ENCODE measurements around the gene SSR4.

Gene SSR4

DNA sequence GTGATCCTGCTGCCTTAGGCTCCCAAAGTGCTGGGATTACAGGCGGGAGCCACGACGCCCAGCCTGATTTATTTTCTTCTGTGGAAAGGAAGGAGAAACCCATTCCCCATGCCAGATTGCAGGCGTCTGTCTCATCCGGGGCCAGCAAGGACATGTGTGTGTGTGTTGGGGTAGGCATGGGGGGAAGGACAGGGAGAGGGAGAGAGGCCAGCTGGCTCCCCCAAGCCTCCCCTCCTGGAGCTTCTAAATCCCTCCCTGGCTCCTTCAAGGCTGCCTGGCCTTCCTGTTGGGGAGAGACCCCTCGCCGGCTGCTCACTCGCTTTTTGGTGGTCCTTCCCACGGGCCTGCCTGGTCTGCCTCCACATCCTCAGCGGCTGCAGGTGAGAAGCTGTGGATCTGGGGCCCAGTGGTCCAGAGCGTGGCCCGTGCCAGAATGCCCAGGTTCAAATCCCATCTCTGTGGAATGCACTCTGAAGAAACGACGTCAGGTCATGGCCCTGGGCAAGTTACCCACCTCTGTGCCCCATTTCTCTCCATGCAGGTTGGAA lies 31.8 kb upstream of the SSR4 start:
- Histone ChIP-seq H3K9me3 (replicated peaks in 1 of 11) (peaks cover 0 to 22% (median 0%) of the 10 kb centered on the region in 11 experiments; a peak in 6 of 22 replicates), H3K4me3 (no peak overlapping the region), H3K4me2 (no peak overlapping the region), H3K4me1 (peaks cover 48 to 61% (median 57%) of the 10 kb centered on the region in 10 experiments), H3K36me3 (no peaks in the 10 kb centered on the region), H4K20me1 (peaks cover 0 to 45% (median 20%) of the 10 kb centered on the region in 11 experiments; a peak in 11 of 22 replicates), H3K9ac (no peak overlapping the region), H3K27ac (no peak overlapping the region), H3K27me3 (peaks cover 32 to 96% (median 63%) of the 10 kb centered on the region in 11 experiments; a peak in 21 of 22 replicates)
- TF ChIP-seq Cebpa-rat (IDR thresholded peaks at IDR 0.05) = no peak

DNA sequence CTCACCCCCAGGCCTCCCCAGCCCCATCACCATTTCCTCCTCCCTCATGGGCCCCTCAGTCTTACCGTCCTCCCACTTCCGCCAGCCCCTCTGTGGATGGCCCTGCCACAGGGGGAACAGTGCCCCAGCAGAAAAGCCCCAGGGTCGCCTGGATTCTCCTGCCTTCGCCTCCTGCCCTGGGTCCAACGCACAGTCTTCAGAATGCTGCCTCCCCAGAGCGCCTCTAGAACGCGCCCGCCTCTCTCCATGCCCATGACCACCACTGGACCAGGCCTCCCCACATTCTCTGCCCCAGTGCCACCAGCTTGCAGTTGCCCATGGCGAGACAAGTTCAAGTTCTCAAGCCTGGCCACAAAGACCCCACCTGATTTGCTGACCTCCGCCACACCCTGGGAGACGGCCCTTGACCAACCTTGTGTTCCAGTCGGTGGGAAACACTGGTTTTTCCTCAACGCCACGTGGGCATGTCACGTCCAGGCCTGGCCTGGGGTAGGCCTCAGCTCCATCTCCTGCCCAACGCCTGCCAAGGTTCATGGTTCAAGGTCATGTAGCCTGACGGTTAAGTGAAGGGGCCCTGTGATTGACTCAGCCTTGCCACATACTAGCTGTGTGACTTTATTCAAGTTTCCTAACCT lies 31.1 kb upstream of the SSR4 start:
- H3K27me3 ChIP-seq = peaks cover 25 to 89% (median 56%) of the 10 kb centered on the region in 11 experiments; a peak in 21 of 22 replicates
- H3K9me3 ChIP-seq (replicated peaks in 1 of 11) = peaks cover 0 to 15% (median 0%) of the 10 kb centered on the region in 11 experiments; a peak in 6 of 22 replicates
- TF ChIP-seq Cebpa-rat (IDR thresholded peaks at IDR 0.05) = no peak
- no peak overlapping the region; a peak in 1 of 22 replicates for H3K9ac ChIP-seq
- H4K20me1 ChIP-seq = peaks cover 0 to 45% (median 22%) of the 10 kb centered on the region in 11 experiments; a peak in 11 of 22 replicates
- peak overlapping the region in 8 of 11 experiments; percentile 3 to 77 (median 49); a peak in 8 of 22 replicates for H3K4me2 ChIP-seq
- no peaks in the 10 kb centered on the region for H3K36me3 ChIP-seq
- no peak overlapping the region for H3K27ac ChIP-seq
- H3K4me1 ChIP-seq = peaks cover 48 to 61% (median 57%) of the 10 kb centered on the region in 10 experiments
- no peak overlapping the region for H3K4me3 ChIP-seq

DNA sequence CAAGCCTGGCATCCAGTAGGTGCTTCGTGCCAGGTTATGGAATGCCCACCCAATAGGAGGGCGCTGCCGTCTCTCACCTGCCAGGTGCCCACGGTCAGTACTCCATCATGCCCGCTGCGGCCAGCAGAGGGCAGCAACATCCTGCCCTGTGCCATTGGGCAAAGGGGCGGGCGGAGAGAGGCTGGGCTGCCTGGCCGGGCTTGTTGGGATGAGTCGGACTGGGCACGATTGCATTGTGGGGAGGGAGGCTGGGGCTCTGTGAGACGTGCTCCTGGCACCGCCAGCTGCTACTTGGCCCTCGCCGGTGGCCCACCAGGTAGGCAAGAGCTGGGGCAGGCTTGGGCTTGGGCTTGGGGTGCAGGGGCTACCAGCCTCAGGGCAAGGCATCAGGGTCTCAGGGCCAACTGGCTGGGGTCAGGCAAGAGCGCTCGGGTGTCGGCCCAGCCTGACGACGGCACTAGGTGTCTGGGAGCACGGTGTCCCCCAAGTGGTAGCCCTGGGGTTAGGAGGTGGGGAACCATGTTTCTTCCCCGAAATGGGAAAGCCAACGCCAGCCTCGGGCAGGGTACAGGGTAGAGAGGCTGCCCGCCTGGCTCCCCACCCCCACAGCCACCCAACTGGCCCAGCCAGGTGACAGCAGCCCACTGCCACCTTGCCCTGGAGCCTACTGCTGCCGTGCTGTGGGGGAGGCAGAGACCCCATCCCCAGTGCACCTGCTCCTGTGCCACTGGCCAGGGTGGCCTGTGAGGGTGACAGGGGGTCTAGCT lies 30.3 kb upstream of the SSR4 start, which contains the start of gene PLXNB3:
PLXNB3 (plus strand) TSS at position 261 of the 767 bp plus-strand sequence. CDS start 1,287 bp downstream, outside the sequence.
- Histone ChIP-seq H3K27ac (peak within 1 kb of the TSS in 2 of 11 experiments; percentile 68 to 71; a peak in 3 of 22 replicates), H3K4me3 (no peak within 1 kb of the TSS), H3K9ac (peak within 1 kb of the TSS in 7 of 11 experiments; percentile 11 to 67 (median 59); a peak in 6 of 22 replicates), H3K4me2 (peak within 1 kb of the TSS; percentile 63 to 84 (median 75)), H3K9me3 (replicated peaks in 1 of 11) (peaks cover 0 to 7% (median 0%) of the 10 kb centered on the region in 11 experiments; a peak in 5 of 22 replicates), H3K36me3 (no peaks in the 10 kb centered on the region), H3K4me1 (peaks cover 49 to 61% (median 60%) of the 10 kb centered on the region in 10 experiments), H4K20me1 (peaks cover 0 to 47% (median 22%) of the 10 kb centered on the region in 11 experiments; a peak in 11 of 22 replicates), H3K27me3 (peaks cover 21 to 82% (median 48%) of the 10 kb centered on the region in 11 experiments; a peak in 21 of 22 replicates)
- no peak for TF ChIP-seq Cebpa-rat (IDR thresholded peaks at IDR 0.05)

DNA sequence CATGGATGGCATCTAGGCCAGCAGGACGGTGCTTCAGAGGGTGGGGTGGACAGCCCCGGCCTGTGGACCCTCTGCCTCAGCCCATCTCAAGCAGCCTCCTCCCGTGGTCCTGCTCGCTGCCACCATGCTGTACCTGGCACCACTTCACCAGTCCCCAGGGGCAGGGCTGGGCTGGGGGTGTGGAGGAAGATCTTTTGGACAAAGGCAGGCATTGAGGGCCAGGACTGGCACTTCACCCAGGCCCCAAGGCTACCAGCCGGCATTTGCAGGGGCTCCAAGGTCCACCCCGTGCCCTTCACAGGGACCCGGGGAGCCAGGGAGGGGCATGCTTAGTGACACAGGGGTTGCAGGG lies 29.7 kb upstream of the SSR4 start:
- Histone ChIP-seq H3K4me3 (no peak overlapping the region), H3K4me1 (peaks cover 53 to 62% (median 60%) of the 10 kb centered on the region in 10 experiments), H3K9ac (peak overlapping the region in 5 of 11 experiments; percentile 11 to 67 (median 61); a peak in 4 of 22 replicates), H3K27me3 (peaks cover 20 to 76% (median 42%) of the 10 kb centered on the region in 11 experiments; a peak in 19 of 22 replicates), H3K27ac (peak overlapping the region in 2 of 11 experiments; percentile 68 to 71; a peak in 2 of 22 replicates), H3K4me2 (peak overlapping the region; percentile 63 to 84 (median 75); a peak in 19 of 22 replicates), H3K36me3 (no peaks in the 10 kb centered on the region), H3K9me3 (replicated peaks in 1 of 11) (peaks cover 0 to 2% (median 0%) of the 10 kb centered on the region in 11 experiments; a peak in 4 of 22 replicates), H4K20me1 (peaks cover 0 to 53% (median 22%) of the 10 kb centered on the region in 11 experiments; a peak in 11 of 22 replicates)
- TF ChIP-seq Cebpa-rat (IDR thresholded peaks at IDR 0.05) = no peak

DNA sequence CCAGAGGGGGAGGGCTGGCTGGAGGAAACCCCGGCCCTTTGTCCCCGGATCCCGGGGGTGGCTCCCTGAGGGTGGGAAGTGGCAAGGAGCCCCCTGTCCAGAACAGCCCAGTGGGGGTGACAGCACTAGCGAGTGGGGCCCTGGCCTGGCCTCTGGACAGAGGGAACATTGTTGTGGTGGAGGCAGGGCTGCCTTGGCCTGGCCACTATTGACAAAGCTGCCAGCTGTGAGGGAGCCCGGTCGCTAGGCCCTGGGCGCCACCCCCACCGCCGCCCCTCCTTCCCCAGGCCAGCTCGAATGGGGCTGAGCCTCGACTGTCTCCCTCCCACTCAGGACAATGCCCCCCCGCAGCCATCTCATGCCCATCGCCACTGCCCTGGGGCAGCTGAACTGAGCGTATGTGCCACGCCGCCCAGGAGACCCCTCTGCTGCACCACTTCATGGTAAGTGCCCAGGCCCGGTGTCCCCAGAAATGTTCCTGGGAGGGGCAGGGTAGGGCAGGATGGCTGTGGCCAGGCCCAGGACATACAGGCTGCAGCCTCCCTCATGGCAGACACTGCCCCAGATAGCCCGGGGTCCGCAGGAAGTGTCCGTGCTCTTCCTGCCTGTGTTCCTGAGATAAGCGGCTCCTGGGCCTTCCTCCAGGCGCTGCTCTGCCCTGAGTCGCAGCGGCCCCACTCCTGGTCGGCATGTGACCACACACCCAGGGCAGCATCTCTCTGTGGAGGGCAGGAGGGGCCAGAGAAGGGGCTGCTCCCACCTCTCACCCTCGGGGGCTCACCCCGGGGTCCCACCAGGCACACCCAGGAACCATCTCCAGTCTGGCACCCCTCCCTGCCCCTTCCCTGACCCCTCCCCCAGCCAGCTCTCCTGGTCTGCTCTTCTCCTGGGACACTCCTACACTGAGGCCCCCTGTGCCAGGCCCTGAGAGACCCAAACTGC lies 29.1 kb upstream of the SSR4 start:
- peaks cover 57 to 62% (median 60%) of the 10 kb centered on the region in 10 experiments for H3K4me1 ChIP-seq
- H4K20me1 ChIP-seq = peaks cover 0 to 56% (median 22%) of the 10 kb centered on the region in 11 experiments; a peak in 11 of 22 replicates
- H3K9ac ChIP-seq = peak overlapping the region; percentile 49 to 73 (median 61); a peak in 20 of 22 replicates
- peak overlapping the region in 9 of 10 experiments; percentile 4 to 63 (median 42); a peak in 14 of 20 replicates for H3K4me3 ChIP-seq
- no peak for TF ChIP-seq Cebpa-rat (IDR thresholded peaks at IDR 0.05)
- H3K27ac ChIP-seq = peak overlapping the region in 10 of 11 experiments; percentile 28 to 75 (median 67); a peak in 18 of 22 replicates
- H3K27me3 ChIP-seq = peaks cover 20 to 74% (median 38%) of the 10 kb centered on the region in 11 experiments; a peak in 19 of 22 replicates
- no peaks in the 10 kb centered on the region for H3K36me3 ChIP-seq
- peak overlapping the region; percentile 63 to 84 (median 75) for H3K4me2 ChIP-seq
- no peaks in the 10 kb centered on the region; a peak in 4 of 22 replicates for H3K9me3 ChIP-seq (replicated peaks in 1 of 11)

DNA sequence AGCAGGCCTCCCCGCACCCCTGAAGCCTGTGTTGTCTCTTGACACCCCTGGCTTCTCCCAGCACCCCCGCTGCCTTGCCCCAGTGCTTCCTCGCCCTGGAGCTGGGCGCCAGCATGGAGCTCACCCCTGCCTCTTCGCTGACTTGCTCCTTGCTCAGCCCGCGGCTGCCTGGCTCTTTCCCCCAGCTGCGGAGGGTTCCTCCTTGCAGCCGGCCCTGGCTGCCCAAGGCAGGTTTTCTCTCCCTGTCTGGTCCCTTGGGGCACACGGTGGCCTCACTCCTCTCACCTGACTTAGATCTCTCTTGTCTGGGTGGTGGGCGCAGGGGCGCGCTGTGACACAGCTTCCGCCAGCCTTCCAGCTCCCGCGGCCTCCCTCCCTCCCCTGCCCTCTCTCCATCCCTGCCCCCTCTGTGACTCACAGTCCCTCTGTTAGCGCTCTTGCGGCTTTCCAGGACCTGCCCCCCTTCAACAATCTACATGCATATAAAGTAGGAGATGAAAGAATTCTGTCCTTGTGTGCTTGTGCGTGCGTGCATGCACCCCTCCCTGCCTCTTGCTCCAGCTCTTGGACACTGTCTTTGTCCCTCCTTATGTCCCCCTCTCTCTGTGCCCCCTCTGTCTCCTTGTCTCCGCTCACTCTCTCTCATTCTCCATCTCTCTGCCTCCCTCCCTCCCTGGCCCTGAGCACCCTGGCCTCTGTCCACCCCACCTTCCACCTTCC lies 28.2 kb upstream of the SSR4 start:
- H3K9me3 ChIP-seq (replicated peaks in 1 of 11) = peaks cover 0 to 5% (median 0%) of the 10 kb centered on the region in 11 experiments; a peak in 4 of 22 replicates
- peak overlapping the region; percentile 63 to 84 (median 75) for H3K4me2 ChIP-seq
- H3K27ac ChIP-seq = peak overlapping the region in 10 of 11 experiments; percentile 28 to 75 (median 67); a peak in 19 of 22 replicates

More for the DNA sequence above, 28.2 kb upstream of the SSR4 start:
- peaks cover 13 to 74% (median 31%) of the 10 kb centered on the region in 11 experiments; a peak in 19 of 22 replicates for H3K27me3 ChIP-seq
- no peaks in the 10 kb centered on the region for H3K36me3 ChIP-seq
- peak overlapping the region in 9 of 10 experiments; percentile 4 to 63 (median 42); a peak in 14 of 20 replicates for H3K4me3 ChIP-seq
- H3K9ac ChIP-seq = peak overlapping the region; percentile 49 to 73 (median 61); a peak in 20 of 22 replicates
- no peak for TF ChIP-seq Cebpa-rat (IDR thresholded peaks at IDR 0.05)
- H3K4me1 ChIP-seq = peaks cover 57 to 62% (median 60%) of the 10 kb centered on the region in 10 experiments
- peaks cover 0 to 65% (median 24%) of the 10 kb centered on the region in 11 experiments; a peak in 11 of 22 replicates for H4K20me1 ChIP-seq

All from BLaER1 treated with 17β-estradiol and CSF1 and Interleukin-3, amounts not matched to agents 10 nM and 100 nM (cell line).